Lower leg skin (tissue), 3 donors: ENCODE measurements around the gene FARP1.

ENCODE experiments used
- CTCF ChIP-seq, 3 donors: fragments of 450-650 bp; IDR thresholded peaks; one replicate each; pipeline ENCODE4 v1.5.1; 2016; ENCODE audit warnings: antibody characterized with exemption in 3 of 3, mild to moderate bottlenecking in 3 of 3, moderate library complexity in 2 of 3
- POLR2A ChIP-seq, 2 donors: fragments of 450-650 bp; IDR thresholded peaks; one replicate each; pipeline ENCODE4 v1.6.1; 2016 to 2017; ENCODE audit warnings: antibody characterized with exemption in 2 of 2, mild to moderate bottlenecking in 1 of 2, moderate library complexity in 1 of 2

GRCh38 chr13:98264877-98265276 lies 122.0 kb downstream of the FARP1 start:
- TF ChIP-seq POLR2A (IDR thresholded peaks at IDR 0.05) (no peak), CTCF (IDR thresholded peaks at IDR 0.05) (no peak)
